GM20431 (cell line): ENCODE data around the gene GFPT1.

Experiments used
- in situ Hi-C: fragments of 300-500 bp; cut with MseI, MboI; formaldehyde crosslinking; loops from one replicate; pipeline ENCODE4 v1.15.0; 2020; ENCODE audit warnings: low sequenced_read_pairs; ENCODE audit not compliant: unreplicated experiment

GFPT1 gene

GRCh38 chr2:69335311-69335710 is 51.7 kb downstream of the GFPT1 start:
- in situ Hi-C loops: no loop called here

- in situ Hi-C loops: no loop called here
Measured at GRCh38 chr2:69333352-69333751, 53.7 kb downstream of the GFPT1 start.

GRCh38 chr2:69330781-69331180 is 56.2 kb downstream of the GFPT1 start:
- in situ Hi-C loops: no loop called here

GRCh38 chr2:69322631-69323030 is 64.4 kb downstream of the GFPT1 start:
- in situ Hi-C loops: loop anchor here (25.0 kb wide), 1 partner anchor 310 kb away; the partner anchor contains the start of gene ANTXR1

GRCh38 chr2:69316550-69316949 is 70.5 kb downstream of the GFPT1 start:
- in situ Hi-C loops: loop anchor here (25.0 kb wide), 1 partner anchor 304 kb away; the partner anchor contains the start of gene ANTXR1

GRCh38 chr2:69315160-69315761 is 71.8 kb downstream of the GFPT1 start:
- in situ Hi-C loops: loop anchor here (25.0 kb wide), 1 partner anchor 303 kb away; the partner anchor contains the start of gene ANTXR1

- in situ Hi-C loops: loop anchor here (25.0 kb wide), 1 partner anchor 299 kb away; the partner anchor contains the start of gene ANTXR1
Measured at GRCh38 chr2:69311024-69311416, 76.0 kb downstream of the GFPT1 start.

GRCh38 chr2:69310111-69311023 is 76.7 kb downstream of the GFPT1 start:
- in situ Hi-C loops: loop anchor here (25.0 kb wide), 1 partner anchor 298 kb away; the partner anchor contains the start of gene ANTXR1

GRCh38 chr2:69309351-69310110 is 77.5 kb downstream of the GFPT1 start:
- in situ Hi-C loops: loop anchor here (25.0 kb wide), 1 partner anchor 297 kb away; the partner anchor contains the start of gene ANTXR1

GRCh38 chr2:69308338-69308737 is 78.7 kb downstream of the GFPT1 start:
- in situ Hi-C loops: loop anchor here (25.0 kb wide), 1 partner anchor 296 kb away; the partner anchor contains the start of gene ANTXR1

- in situ Hi-C loops: loop anchor here (25.0 kb wide), 1 partner anchor 295 kb away; the partner anchor contains the start of gene ANTXR1
Measured at GRCh38 chr2:69307579-69308064, 79.4 kb downstream of the GFPT1 start.

- in situ Hi-C loops: loop anchor here (25.0 kb wide), 1 partner anchor 295 kb away; the partner anchor contains the start of gene ANTXR1
Measured at GRCh38 chr2:69306822-69307578, 80.0 kb downstream of the GFPT1 start.

- in situ Hi-C loops: loop anchor here (25.0 kb wide), 1 partner anchor 294 kb away; the partner anchor contains the start of gene ANTXR1
Measured at GRCh38 chr2:69306393-69306821, 80.6 kb downstream of the GFPT1 start.

- in situ Hi-C loops: loop anchor here (25.0 kb wide), 1 partner anchor 294 kb away; the partner anchor contains the start of gene ANTXR1
Measured at GRCh38 chr2:69305712-69306392, 81.2 kb downstream of the GFPT1 start.

- in situ Hi-C loops: loop anchor here (25.0 kb wide), 1 partner anchor 293 kb away; the partner anchor contains the start of gene ANTXR1
Measured at GRCh38 chr2:69305166-69305565, 81.9 kb downstream of the GFPT1 start.

GRCh38 chr2:69304656-69305055 is 82.4 kb downstream of the GFPT1 start:
- in situ Hi-C loops: loop anchor here (25.0 kb wide), 1 partner anchor 292 kb away; the partner anchor contains the start of gene ANTXR1

GRCh38 chr2:69300650-69301049 is 86.4 kb downstream of the GFPT1 start:
- in situ Hi-C loops: loop anchor here (25.0 kb wide), 1 partner anchor 288 kb away; the partner anchor contains the start of gene ANTXR1
